ENCODE measurements around the gene TBC1D5. TPM values are rescaled to one million over a fixed set of nuclear protein-coding genes. Genes with fewer than 3 reads are reported as not detected.

The TBC1D5 gene
- total RNA-seq, 1 experiment from 2014 or later, result 43.3 TPM

DNA sequence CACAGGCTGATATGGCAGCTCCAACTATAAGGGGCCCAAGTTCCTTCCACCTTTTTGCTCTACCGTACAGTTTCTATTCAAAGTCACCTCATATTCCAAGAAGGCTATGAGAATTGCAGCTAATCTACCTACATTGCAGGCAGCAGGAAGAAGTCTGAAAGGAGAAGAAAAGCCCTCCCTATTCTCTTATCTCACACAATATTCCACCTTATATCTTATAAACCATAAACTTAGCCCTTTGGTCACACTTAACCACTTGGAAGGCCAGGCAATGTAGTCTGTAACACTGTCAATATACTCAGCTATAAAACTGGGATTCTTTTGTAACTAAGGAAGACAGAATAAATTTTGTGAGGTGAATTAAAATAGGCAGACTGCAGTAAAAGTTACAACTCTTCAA is 54.9 kb downstream of the TBC1D5 start:
- no peaks in the 10 kb centered on the region for H3K9me3 Mint-ChIP-seq (ENCODE audit: unreplicated experiment)
- H3K27me3 Mint-ChIP-seq (ENCODE audit: insufficient read depth, unreplicated experiment), result no peaks in the 10 kb centered on the region
- no peak overlapping the region for H3K27ac Mint-ChIP-seq (ENCODE audit: low read depth, unreplicated experiment)
- ChIA-PET POLR2A (interaction anchor here (0.9 kb wide), 1 partner anchor 105 kb away, joined by 3 read pairs; no protein-coding TSS in a partner anchor), CTCF (interaction anchor here (0.5 to 2.8 kb wide), 8 partner anchors 9 to 274 kb away, joined by 3 to 18 read pairs (median 4); no protein-coding TSS in a partner anchor)
- DNase-seq (ENCODE audit: unreplicated experiment), result no peak
- H3K4me3 Mint-ChIP-seq (ENCODE audit: unreplicated experiment), result no peak overlapping the region
- intact Hi-C loops (cut with micrococcal nuclease), result loop anchor here (2.0 to 10.0 kb wide), 3 partner anchors 145 to 1083 kb away; partner anchors contain the start of gene DAZL
- no TSS peak for BruUV-seq (replicated peaks)
- TF ChIP-seq, protein P1, sequence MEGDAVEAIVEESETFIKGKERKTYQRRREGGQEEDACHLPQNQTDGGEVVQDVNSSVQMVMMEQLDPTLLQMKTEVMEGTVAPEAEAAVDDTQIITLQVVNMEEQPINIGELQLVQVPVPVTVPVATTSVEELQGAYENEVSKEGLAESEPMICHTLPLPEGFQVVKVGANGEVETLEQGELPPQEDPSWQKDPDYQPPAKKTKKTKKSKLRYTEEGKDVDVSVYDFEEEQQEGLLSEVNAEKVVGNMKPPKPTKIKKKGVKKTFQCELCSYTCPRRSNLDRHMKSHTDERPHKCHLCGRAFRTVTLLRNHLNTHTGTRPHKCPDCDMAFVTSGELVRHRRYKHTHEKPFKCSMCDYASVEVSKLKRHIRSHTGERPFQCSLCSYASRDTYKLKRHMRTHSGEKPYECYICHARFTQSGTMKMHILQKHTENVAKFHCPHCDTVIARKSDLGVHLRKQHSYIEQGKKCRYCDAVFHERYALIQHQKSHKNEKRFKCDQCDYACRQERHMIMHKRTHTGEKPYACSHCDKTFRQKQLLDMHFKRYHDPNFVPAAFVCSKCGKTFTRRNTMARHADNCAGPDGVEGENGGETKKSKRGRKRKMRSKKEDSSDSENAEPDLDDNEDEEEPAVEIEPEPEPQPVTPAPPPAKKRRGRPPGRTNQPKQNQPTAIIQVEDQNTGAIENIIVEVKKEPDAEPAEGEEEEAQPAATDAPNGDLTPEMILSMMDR (IDR thresholded peaks at IDR 0.05; ENCODE audit: unreplicated experiment), result no peak
- no peaks in the 10 kb centered on the region for H3K36me3 Mint-ChIP-seq (ENCODE audit: insufficient read depth, unreplicated experiment)
- peaks cover 1% of the 10 kb centered on the region for H3K4me1 Mint-ChIP-seq (ENCODE audit: insufficient read depth, unreplicated experiment)

DNA sequence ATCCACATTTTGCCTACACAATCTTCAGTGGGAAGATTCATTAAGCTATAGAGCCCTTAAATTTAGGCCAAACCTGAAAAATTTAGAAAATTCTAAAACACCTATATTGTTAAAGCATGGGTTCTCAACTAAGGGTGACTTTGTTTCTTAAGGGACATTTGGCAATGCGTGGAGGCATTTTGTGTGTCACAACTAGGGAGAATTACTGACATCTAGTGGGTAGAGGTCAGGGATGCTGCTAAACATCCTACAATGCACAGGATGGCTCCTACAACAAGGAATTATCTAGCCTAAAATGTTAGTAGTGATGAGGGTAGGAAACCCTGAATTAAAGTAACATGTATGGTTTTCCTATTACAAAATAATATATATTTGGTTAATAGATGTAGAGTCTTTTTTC is 55.8 kb downstream of the TBC1D5 start:
- no peaks in the 10 kb centered on the region for H3K9me3 Mint-ChIP-seq (ENCODE audit: unreplicated experiment)
- no peak overlapping the region for H3K27ac Mint-ChIP-seq (ENCODE audit: low read depth, unreplicated experiment)
- H3K36me3 Mint-ChIP-seq (ENCODE audit: insufficient read depth, unreplicated experiment), result no peaks in the 10 kb centered on the region
- H3K4me3 Mint-ChIP-seq (ENCODE audit: unreplicated experiment), result no peak overlapping the region
- intact Hi-C loops (cut with micrococcal nuclease), result loop anchor here (1.0 to 10.0 kb wide), 5 partner anchors 144 to 1082 kb away; partner anchors contain the start of gene DAZL
- BruUV-seq (replicated peaks), result no TSS peak
- ChIA-PET CTCF (interaction anchor here (0.6 to 2.8 kb wide), 10 partner anchors 10 to 263 kb away, joined by 3 to 18 read pairs (median 3); no protein-coding TSS in a partner anchor), POLR2A (interaction anchor here (0.6 kb wide), 1 partner anchor 115 kb away, joined by 3 read pairs; no protein-coding TSS in a partner anchor)
- TF ChIP-seq, protein P1 (IDR thresholded peaks at IDR 0.05; ENCODE audit: unreplicated experiment), result peak; percentile 45
- peaks cover 5% of the 10 kb centered on the region for H3K4me1 Mint-ChIP-seq (ENCODE audit: insufficient read depth, unreplicated experiment)
- no peaks in the 10 kb centered on the region for H3K27me3 Mint-ChIP-seq (ENCODE audit: insufficient read depth, unreplicated experiment)
- peak; percentile 35 for DNase-seq (ENCODE audit: unreplicated experiment)

DNA sequence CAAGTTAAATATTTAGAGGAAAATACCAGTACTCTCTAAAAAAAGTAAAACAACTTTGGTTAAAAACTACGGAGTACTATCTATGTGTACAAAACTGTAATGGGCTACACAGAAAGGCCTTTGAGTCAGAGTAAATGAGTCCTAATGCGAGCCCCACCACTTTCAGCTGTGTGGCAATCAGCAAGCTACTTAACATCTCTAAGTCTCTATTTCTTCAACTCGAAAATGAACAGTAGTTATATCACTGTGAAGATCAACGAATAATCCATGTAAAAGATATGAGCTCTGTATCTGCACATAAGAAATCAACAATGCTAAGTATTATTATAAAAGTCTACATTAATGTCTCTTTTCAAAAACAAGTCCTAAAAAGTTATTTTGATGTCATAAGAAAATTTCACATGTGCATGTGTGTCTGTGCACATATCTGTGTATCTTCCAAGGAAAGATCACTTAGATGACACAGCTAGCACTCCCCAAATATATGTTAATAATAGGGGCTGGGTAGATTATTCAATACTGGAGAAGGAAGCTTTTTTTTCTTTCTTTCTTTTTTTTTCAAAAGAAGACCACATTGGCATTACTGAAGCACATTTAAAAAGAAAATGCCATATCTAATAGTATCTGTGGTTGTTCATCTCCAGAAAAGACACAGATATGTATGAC is 58.8 kb downstream of the TBC1D5 start:
- no peak for DNase-seq (ENCODE audit: unreplicated experiment)
- Mint-ChIP-seq H3K4me1 (ENCODE audit: insufficient read depth, unreplicated experiment) (peaks cover 5% of the 10 kb centered on the region), H3K27ac (ENCODE audit: low read depth, unreplicated experiment) (no peak overlapping the region), H3K4me3 (ENCODE audit: unreplicated experiment) (no peak overlapping the region), H3K9me3 (ENCODE audit: unreplicated experiment) (no peaks in the 10 kb centered on the region), H3K36me3 (ENCODE audit: insufficient read depth, unreplicated experiment) (no peaks in the 10 kb centered on the region), H3K27me3 (ENCODE audit: insufficient read depth, unreplicated experiment) (no peaks in the 10 kb centered on the region)
- TF ChIP-seq, protein P1 (IDR thresholded peaks at IDR 0.05; ENCODE audit: unreplicated experiment), result no peak
- no TSS peak for BruUV-seq (replicated peaks)
- intact Hi-C loops (cut with micrococcal nuclease), result loop anchor here (10.0 kb wide), 1 partner anchor 1079 kb away; the partner anchor contains the start of gene DAZL
- ChIA-PET POLR2A (no interaction called here), CTCF (interaction anchor here (1.5 kb wide), 1 partner anchor 39 kb away, joined by 3 read pairs; no protein-coding TSS in a partner anchor)

DNA sequence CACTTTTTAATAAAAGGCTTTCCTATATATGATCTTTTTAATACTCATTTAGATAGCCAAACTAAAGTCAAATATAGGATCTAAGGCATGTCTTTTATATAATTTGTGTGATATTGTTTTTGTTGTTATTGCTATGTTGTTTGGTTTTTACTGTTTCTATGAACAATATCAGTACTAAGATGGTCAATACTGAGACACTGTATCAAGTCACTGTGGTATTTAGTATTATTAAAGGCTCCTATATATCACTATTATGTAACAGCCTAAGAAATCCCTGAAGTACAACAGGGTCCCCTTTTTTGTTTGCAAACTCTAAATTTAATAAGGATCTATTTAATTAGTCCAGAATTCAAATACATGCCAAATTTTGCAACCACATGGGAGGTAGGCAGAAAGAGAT is 61.9 kb downstream of the TBC1D5 start:
- DNase-seq (ENCODE audit: unreplicated experiment), result no peak
- Mint-ChIP-seq H3K4me3 (ENCODE audit: unreplicated experiment) (no peak overlapping the region), H3K36me3 (ENCODE audit: insufficient read depth, unreplicated experiment) (no peaks in the 10 kb centered on the region), H3K27ac (ENCODE audit: low read depth, unreplicated experiment) (no peak overlapping the region), H3K9me3 (ENCODE audit: unreplicated experiment) (no peaks in the 10 kb centered on the region), H3K27me3 (ENCODE audit: insufficient read depth, unreplicated experiment) (no peaks in the 10 kb centered on the region), H3K4me1 (ENCODE audit: insufficient read depth, unreplicated experiment) (peaks cover 11% of the 10 kb centered on the region)
- POLR2A ChIA-PET, result no interaction called here
- no TSS peak for BruUV-seq (replicated peaks)
- CTCF ChIA-PET, result no interaction called here
- TF ChIP-seq, protein P1 (IDR thresholded peaks at IDR 0.05; ENCODE audit: unreplicated experiment), result no peak
- intact Hi-C loops (cut with micrococcal nuclease), result loop anchor here (10.0 kb wide), 1 partner anchor 1076 kb away; the partner anchor contains the start of gene DAZL
